H9 (cell line): ENCODE measurements around the gene CEP89. TPM values are rescaled to one million over a fixed set of nuclear protein-coding genes. Genes with fewer than 3 reads are reported as not detected.
A peak's percentile ranks its signal among the peaks of the same experiment; 100 is the strongest.

Experiments
- DNase-seq: peaks from one replicate; pipeline ENCODE4 v3.0.0-alpha.2; 2017
- H2AFZ ChIP-seq: one replicate; pipeline ENCODE4 v1.6.1; 2013; ENCODE audit warnings: mild to moderate bottlenecking, low read length, control low read depth, moderate library complexity
- H2AK5ac ChIP-seq: 2 replicates; pipeline ENCODE4 v1.6.1; 2013; ENCODE audit warnings: low read length, control low read depth, mixed read lengths; ENCODE audit not compliant: insufficient read length
- H2BK120ac ChIP-seq: one replicate; pipeline ENCODE4 v1.6.1; 2013; ENCODE audit warnings: low read depth, mild to moderate bottlenecking, low read length, control low read depth, inconsistent platforms; ENCODE audit not compliant: poor library complexity, severe bottlenecking
- H2BK12ac ChIP-seq: 2 replicates; pipeline ENCODE4 v1.6.1; 2013; ENCODE audit warnings: low read length, control low read depth, mixed read lengths, low read depth; ENCODE audit not compliant: insufficient read length
- H2BK15ac ChIP-seq: 2 replicates; pipeline ENCODE4 v1.6.1; 2013; ENCODE audit warnings: low read depth, low read length, control low read depth
- H2BK20ac ChIP-seq: one replicate; pipeline ENCODE4 v1.6.1; 2013; ENCODE audit warnings: low read depth, mild to moderate bottlenecking, low read length, control low read depth, inconsistent platforms; ENCODE audit not compliant: poor library complexity, severe bottlenecking
- H2BK5ac ChIP-seq: 2 replicates; pipeline ENCODE4 v1.6.1; 2013; ENCODE audit warnings: low read length, control low read depth, mixed read lengths; ENCODE audit not compliant: insufficient read length
- H3K14ac ChIP-seq: 2 replicates; pipeline ENCODE4 v1.6.1; 2013; ENCODE audit warnings: low read length, control low read depth; ENCODE audit not compliant: insufficient read depth
- H3K18ac ChIP-seq: 2 replicates; pipeline ENCODE4 v1.6.1; 2013; ENCODE audit warnings: low read depth, mild to moderate bottlenecking, mixed read lengths, low read length, control low read depth; ENCODE audit not compliant: insufficient read length
- H3K23ac ChIP-seq: 2 replicates; pipeline ENCODE4 v1.6.1; 2013; ENCODE audit warnings: low read length, control low read depth, mixed read lengths, low read depth; ENCODE audit not compliant: insufficient read length
- H3K23me2 ChIP-seq: 2 replicates; pipeline ENCODE4 v1.6.1; 2013; ENCODE audit warnings: low read depth, mild to moderate bottlenecking, mixed read lengths, low read length, control low read depth; ENCODE audit not compliant: insufficient read length, poor library complexity, severe bottlenecking
- H3K27ac ChIP-seq: 2 replicates; pipeline ENCODE4 v1.5.1; 2013; ENCODE audit warnings: low read length, control low read depth, mixed read lengths, low read depth; ENCODE audit not compliant: insufficient read length
- H3K27me3 ChIP-seq: 2 replicates; pipeline ENCODE4 v1.6.1; 2013; ENCODE audit warnings: low read length, control low read depth, inconsistent platforms; ENCODE audit not compliant: insufficient read depth
- H3K4ac ChIP-seq: 2 replicates; pipeline ENCODE4 v1.6.1; 2013; ENCODE audit warnings: low read depth, mild to moderate bottlenecking, control low read depth, inconsistent platforms, low read length, moderate library complexity
- H3K4me1 ChIP-seq: 2 replicates; pipeline ENCODE4 v1.6.1; 2013; ENCODE audit warnings: low read length, control low read depth, inconsistent platforms; ENCODE audit not compliant: insufficient read depth
- H3K4me2 ChIP-seq: 2 replicates; pipeline ENCODE4 v1.6.1; 2013; ENCODE audit warnings: low read length, control low read depth, mixed read lengths; ENCODE audit not compliant: insufficient read length, insufficient read depth
- H3K56ac ChIP-seq: 2 replicates; pipeline ENCODE4 v1.6.1; 2013; ENCODE audit warnings: low read depth, mild to moderate bottlenecking, mixed read lengths, low read length, control low read depth; ENCODE audit not compliant: insufficient read length
- H3K79me1 ChIP-seq: 2 replicates; pipeline ENCODE4 v1.6.1; 2013; ENCODE audit warnings: low read depth, mild to moderate bottlenecking, moderate library complexity, low read length, control low read depth, inconsistent platforms; ENCODE audit not compliant: insufficient read depth, poor library complexity, severe bottlenecking
- H3K79me2 ChIP-seq: 2 replicates; pipeline ENCODE4 v1.6.1; 2013; ENCODE audit warnings: low read length, control low read depth, inconsistent platforms; ENCODE audit not compliant: insufficient read depth
- H3K9ac ChIP-seq: 2 replicates; pipeline ENCODE4 v1.6.1; 2013; ENCODE audit warnings: low read length, control low read depth, mixed read lengths; ENCODE audit not compliant: insufficient read length; ENCODE audit errors: extremely low read depth
- H3K9me3 ChIP-seq: one replicate; pipeline ENCODE4 v1.6.1; 2013; ENCODE audit warnings: low read depth, low read length, inconsistent platforms; ENCODE audit not compliant: control insufficient read depth
- H3T11ph ChIP-seq: one replicate; pipeline ENCODE4 v1.6.1; 2013; ENCODE audit warnings: mild to moderate bottlenecking, low read length, control low read depth, inconsistent platforms
- H4K20me1 ChIP-seq: one replicate; pipeline ENCODE4 v1.6.1; 2013; ENCODE audit not compliant: control insufficient read depth, insufficient read length, insufficient read depth
- H4K5ac ChIP-seq: 2 replicates; pipeline ENCODE4 v1.6.1; 2013; ENCODE audit warnings: low read depth, mild to moderate bottlenecking, mixed read lengths, low read length, control low read depth; ENCODE audit not compliant: insufficient read length
- H4K8ac ChIP-seq: replicated peaks from 2 replicates; pipeline ENCODE4 v1.6.1; 2013; ENCODE audit warnings: low read length, control low read depth, mixed read lengths, low read depth; ENCODE audit not compliant: insufficient read length
- H4K91ac ChIP-seq: 2 replicates; pipeline ENCODE4 v1.6.1; 2013; ENCODE audit warnings: low read depth, mild to moderate bottlenecking, moderate library complexity, mixed read lengths, low read length, control low read depth; ENCODE audit not compliant: insufficient read length
- H3K27ac Mint-ChIP-seq, 3 experiments: 2 replicates in 2 of 3; 3 replicates in 1 of 3; pipeline ENCODE4 v1.8.0; 2020 to 2021; ENCODE audit warnings: mixed read lengths in 3 of 3, mild to moderate bottlenecking in 1 of 3, moderate library complexity in 1 of 3
- H3K27me3 Mint-ChIP-seq: 2 replicates; pipeline ENCODE4 v1.8.0; 2021; ENCODE audit warnings: low read depth, mild to moderate bottlenecking, moderate library complexity, mixed read lengths
- H3K36me3 Mint-ChIP-seq, 3 experiments: 2 replicates in 2 of 3; 3 replicates in 1 of 3; pipeline ENCODE4 v1.8.0; 2020 to 2021; ENCODE audit warnings: low read depth in 3 of 3, mixed read lengths in 3 of 3; ENCODE audit not compliant: insufficient read depth in 1 of 3
- H3K4me1 Mint-ChIP-seq, 2 experiments: 2 replicates each; pipeline ENCODE4 v1.8.0; 2020; ENCODE audit warnings: mixed read lengths in 2 of 2
- H3K4me3 Mint-ChIP-seq, 2 experiments: 2 replicates in 1 of 2; 3 replicates in 1 of 2; pipeline ENCODE4 v1.8.0; 2020 to 2021; ENCODE audit warnings: mild to moderate bottlenecking in 2 of 2, mixed read lengths in 2 of 2, moderate library complexity in 1 of 2
- H3K9me3 Mint-ChIP-seq, 2 experiments: 2 replicates in 1 of 2; 3 replicates in 1 of 2; pipeline ENCODE4 v1.8.0; 2020; ENCODE audit warnings: mild to moderate bottlenecking in 2 of 2, mixed read lengths in 2 of 2, moderate library complexity in 1 of 2
- WGBS: extraction: QIAGEN DNeasy Blood & Tissue Kit; methylation state at CpG from one replicate; pipeline ENCODE4 v1.1.7; 2013; ENCODE audit warnings: missing lambda C conversion rate, low lambda C conversion rate, mixed read lengths; ENCODE audit not compliant: insufficient read length; ENCODE audit errors: extremely low coverage; 5-methylcytosine and 5-hydroxymethylcytosine counted together
- total RNA-seq: library from RNA; stranded (reverse); gene quantifications from 2 replicates; pipeline ENCODE4 v1.2.1, GENCODE V29; 2021
- TF ChIP-seq, protein P1 (sequence below): fragments of 200-600 bp; sonication (generic); conservative IDR thresholded peaks from 3 replicates; pipeline ENCODE4 v1.8.0; 2021; ENCODE audit warnings: antibody characterized with exemption, mild to moderate bottlenecking

The CEP89 gene
- total RNA-seq, 1 experiment from 2014 or later = 22.1 TPM

- WGBS = no CpG with 5 or more reads among the region's 4 CpGs
- H3K27ac Mint-ChIP-seq = 0 out of 7 replicates have a peak overlapping the region, but pooled peaks of 1 of the 3 experiments have one; percentile 44
Measured at GRCh38 chr19:32887572-32888215, 84.1 kb downstream of the CEP89 start.

More at GRCh38 chr19:32887572-32888215, 84.1 kb downstream of the CEP89 start:
- no peak overlapping the region for H4K5ac ChIP-seq
- H3K9ac ChIP-seq = no peak overlapping the region
- H3K27me3 ChIP-seq = no peaks in the 10 kb centered on the region; the same call in 1 of the 2 replicates
- no peak overlapping the region for H3K56ac ChIP-seq
- H3K4me1 Mint-ChIP-seq = peaks cover 2 to 7% of the 10 kb centered on the region in 2 experiments; a peak in 1 of 4 replicates
- H3K4me2 ChIP-seq = no peak overlapping the region
- no peak overlapping the region for H3K18ac ChIP-seq
- no peak overlapping the region for H2BK15ac ChIP-seq
- no peak overlapping the region for H2BK120ac ChIP-seq
- H3K79me2 ChIP-seq = no peaks in the 10 kb centered on the region
- no peak overlapping the region for H3K4me3 Mint-ChIP-seq
- no peaks in the 10 kb centered on the region for H3K23me2 ChIP-seq
- no peaks in the 10 kb centered on the region for H3K9me3 ChIP-seq
- H3K14ac ChIP-seq = no peak overlapping the region
- peaks cover 14% of the 10 kb centered on the region in 2 experiments for H3K9me3 Mint-ChIP-seq
- peaks cover 8 to 15% (median 14%) of the 10 kb centered on the region in 3 experiments for H3K36me3 Mint-ChIP-seq
- H2AFZ ChIP-seq = no peak overlapping the region
- H2BK5ac ChIP-seq = no peak overlapping the region
- no peak overlapping the region for H2AK5ac ChIP-seq
- H3K27me3 Mint-ChIP-seq = no peaks in the 10 kb centered on the region; the same call in 1 of the 2 replicates
- no peak overlapping the region for H2BK12ac ChIP-seq
- H3K4ac ChIP-seq = no peak overlapping the region
- no peak overlapping the region for H4K8ac ChIP-seq
- H3K4me1 ChIP-seq = no peaks in the 10 kb centered on the region
- no peaks in the 10 kb centered on the region for H4K20me1 ChIP-seq
- H2BK20ac ChIP-seq = no peak overlapping the region
- H3T11ph ChIP-seq = no peak overlapping the region
- H4K91ac ChIP-seq = no peak overlapping the region
- no peak overlapping the region for H3K27ac ChIP-seq
- TF ChIP-seq, protein P1, sequence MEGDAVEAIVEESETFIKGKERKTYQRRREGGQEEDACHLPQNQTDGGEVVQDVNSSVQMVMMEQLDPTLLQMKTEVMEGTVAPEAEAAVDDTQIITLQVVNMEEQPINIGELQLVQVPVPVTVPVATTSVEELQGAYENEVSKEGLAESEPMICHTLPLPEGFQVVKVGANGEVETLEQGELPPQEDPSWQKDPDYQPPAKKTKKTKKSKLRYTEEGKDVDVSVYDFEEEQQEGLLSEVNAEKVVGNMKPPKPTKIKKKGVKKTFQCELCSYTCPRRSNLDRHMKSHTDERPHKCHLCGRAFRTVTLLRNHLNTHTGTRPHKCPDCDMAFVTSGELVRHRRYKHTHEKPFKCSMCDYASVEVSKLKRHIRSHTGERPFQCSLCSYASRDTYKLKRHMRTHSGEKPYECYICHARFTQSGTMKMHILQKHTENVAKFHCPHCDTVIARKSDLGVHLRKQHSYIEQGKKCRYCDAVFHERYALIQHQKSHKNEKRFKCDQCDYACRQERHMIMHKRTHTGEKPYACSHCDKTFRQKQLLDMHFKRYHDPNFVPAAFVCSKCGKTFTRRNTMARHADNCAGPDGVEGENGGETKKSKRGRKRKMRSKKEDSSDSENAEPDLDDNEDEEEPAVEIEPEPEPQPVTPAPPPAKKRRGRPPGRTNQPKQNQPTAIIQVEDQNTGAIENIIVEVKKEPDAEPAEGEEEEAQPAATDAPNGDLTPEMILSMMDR = no peak
- DNase-seq = no peak
- H3K23ac ChIP-seq = no peak overlapping the region
- H3K79me1 ChIP-seq = no peaks in the 10 kb centered on the region
